ENCODE data around the gene ETNK2.

ETNK2 gene

DNA sequence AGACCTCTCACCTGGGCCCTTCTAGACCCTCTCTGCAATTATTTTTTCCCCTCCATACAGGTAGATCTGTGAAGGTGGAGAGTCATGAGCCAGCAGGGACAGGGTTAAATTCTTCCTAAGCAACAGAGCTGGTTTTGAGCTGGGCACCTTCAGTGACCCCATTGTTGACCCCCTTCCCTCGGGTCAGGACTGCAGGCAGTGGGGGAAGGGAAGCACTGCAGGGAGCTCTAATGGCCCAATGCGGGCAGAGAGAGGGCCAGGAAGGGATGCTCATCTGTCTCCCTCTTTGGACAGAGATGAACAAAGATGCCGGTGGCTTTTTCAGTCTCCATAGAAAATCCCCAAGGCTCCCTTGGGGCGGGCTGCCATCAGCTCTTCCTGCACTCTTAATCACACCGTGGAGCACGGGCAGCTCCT is 57.5 kb downstream of the ETNK2 start:
- Histone ChIP-seq H4K8ac (ENCODE audit: low read length) (no peak overlapping the region), H3K36me3 (ENCODE audit: control insufficient read depth in 1 of 2, insufficient read depth in 2 of 2, low read depth in 1 of 2, low read length in 2 of 2) (no peaks in the 10 kb centered on the region), H3K9me3 (ENCODE audit: control insufficient read depth, low read length) (no peaks in the 10 kb centered on the region), H2BK12ac (ENCODE audit: low read length in 2 of 2) (no peak overlapping the region), H2BK5ac (ENCODE audit: low read depth, low read length, poor library complexity, severe bottlenecking) (no peak overlapping the region), H4K91ac (ENCODE audit: low read length) (no peak overlapping the region), H3K4me2 (ENCODE audit: low read length, poor library complexity, severe bottlenecking) (no peak overlapping the region), H3K9ac (ENCODE audit: low read length) (no peak overlapping the region), H3K18ac (ENCODE audit: low read depth in 1 of 2, low read length in 2 of 2) (no peak overlapping the region), H2AFZ (ENCODE audit: low read depth, low read length) (no peak overlapping the region), H3K4me3 (ENCODE audit: insufficient read depth in 1 of 2, low read depth in 1 of 2, low read length in 2 of 2) (no peak overlapping the region), H3K27me3 (ENCODE audit: control insufficient read depth in 1 of 2, insufficient read depth in 1 of 2, low read length in 2 of 2) (peaks cover 0 to 12% of the 10 kb centered on the region in 2 experiments), H3K4me1 (ENCODE audit: control insufficient read depth, insufficient read depth, low read depth, low read length) (peaks cover 5% of the 10 kb centered on the region), H3K79me1 (replicated peaks; ENCODE audit: low read length, poor library complexity, severe bottlenecking) (peaks cover 8% of the 10 kb centered on the region), H3K14ac (ENCODE audit: low read length in 2 of 2) (no peak overlapping the region), H2BK120ac (ENCODE audit: low read depth, low read length) (no peak overlapping the region), H2BK15ac (ENCODE audit: low read depth, poor library complexity, severe bottlenecking) (no peak overlapping the region), H3K23ac (ENCODE audit: low read length in 2 of 2) (no peak overlapping the region), H3K4ac (ENCODE audit: low read depth in 1 of 2, low read length in 2 of 2) (no peak overlapping the region), H3K27ac (ENCODE audit: low read length, poor library complexity, severe bottlenecking) (no peak overlapping the region), H2AK5ac (ENCODE audit: low read length, severe bottlenecking) (no peak overlapping the region)
- no peak for DNase-seq
- WGBS = 35% methylated on average over 6 of the region's 6 CpGs

GRCh38 chr1:204093781-204094180 is 58.1 kb downstream of the ETNK2 start:
- WGBS = 41% methylated on average over 2 of the region's 2 CpGs
- Histone ChIP-seq H2BK15ac (ENCODE audit: low read depth, poor library complexity, severe bottlenecking) (no peak overlapping the region), H3K4me3 (ENCODE audit: insufficient read depth in 1 of 2, low read depth in 1 of 2, low read length in 2 of 2) (no peak overlapping the region), H2AFZ (ENCODE audit: low read depth, low read length) (no peak overlapping the region), H3K9ac (ENCODE audit: low read length) (no peak overlapping the region), H2AK5ac (ENCODE audit: low read length, severe bottlenecking) (no peak overlapping the region), H2BK12ac (ENCODE audit: low read length in 2 of 2) (peak overlapping the region in 1 of 2 experiments; percentile 78), H3K36me3 (ENCODE audit: control insufficient read depth in 1 of 2, insufficient read depth in 2 of 2, low read depth in 1 of 2, low read length in 2 of 2) (no peaks in the 10 kb centered on the region), H3K27ac (ENCODE audit: low read length, poor library complexity, severe bottlenecking) (no peak overlapping the region), H2BK5ac (ENCODE audit: low read depth, low read length, poor library complexity, severe bottlenecking) (no peak overlapping the region), H3K23ac (ENCODE audit: low read length in 2 of 2) (no peak overlapping the region), H4K8ac (ENCODE audit: low read length) (no peak overlapping the region), H4K91ac (ENCODE audit: low read length) (no peak overlapping the region), H3K9me3 (ENCODE audit: control insufficient read depth, low read length) (no peaks in the 10 kb centered on the region), H3K14ac (ENCODE audit: low read length in 2 of 2) (no peak overlapping the region), H3K4me2 (ENCODE audit: low read length, poor library complexity, severe bottlenecking) (no peak overlapping the region), H3K4ac (ENCODE audit: low read depth in 1 of 2, low read length in 2 of 2) (no peak overlapping the region), H3K79me1 (replicated peaks; ENCODE audit: low read length, poor library complexity, severe bottlenecking) (peaks cover 8% of the 10 kb centered on the region), H2BK120ac (ENCODE audit: low read depth, low read length) (no peak overlapping the region), H3K18ac (ENCODE audit: low read depth in 1 of 2, low read length in 2 of 2) (no peak overlapping the region), H3K27me3 (ENCODE audit: control insufficient read depth in 1 of 2, insufficient read depth in 1 of 2, low read length in 2 of 2) (peaks cover 0 to 12% of the 10 kb centered on the region in 2 experiments), H3K4me1 (ENCODE audit: control insufficient read depth, insufficient read depth, low read depth, low read length) (peaks cover 5% of the 10 kb centered on the region)
- DNase-seq = no peak

DNA sequence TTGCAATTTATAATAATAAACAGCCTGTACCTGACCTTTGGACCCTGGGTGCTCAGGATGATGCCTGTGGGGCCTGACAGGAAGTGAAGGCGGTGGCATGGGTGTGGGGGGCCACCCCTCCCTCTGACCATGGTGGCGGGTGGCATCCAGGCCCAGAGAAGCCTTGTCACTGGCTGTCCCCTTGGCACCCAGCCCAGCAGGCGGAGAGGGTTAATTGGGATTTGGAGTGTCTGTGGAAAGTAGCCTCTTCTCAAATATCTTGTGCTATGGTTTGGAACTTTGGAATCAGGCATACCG is 58.5 kb downstream of the ETNK2 start:
- no peak for DNase-seq
- 65% methylated on average over 4 of the region's 4 CpGs for WGBS
- no peaks in the 10 kb centered on the region for H3K9me3 ChIP-seq (ENCODE audit: control insufficient read depth, low read length)

GRCh38 chr1:204092632-204093420 is 59.0 kb downstream of the ETNK2 start:
- no peak overlapping the region for H3K9ac ChIP-seq (ENCODE audit: low read length)
- no peak overlapping the region for H2BK120ac ChIP-seq (ENCODE audit: low read depth, low read length)
- H3K4ac ChIP-seq (ENCODE audit: low read depth in 1 of 2, low read length in 2 of 2) = no peak overlapping the region
- H2BK12ac ChIP-seq (ENCODE audit: low read length in 2 of 2) = peak overlapping the region; percentile 50 to 81
- 75% methylated on average over 10 of the region's 12 CpGs for WGBS
- H3K36me3 ChIP-seq (ENCODE audit: control insufficient read depth in 1 of 2, insufficient read depth in 2 of 2, low read depth in 1 of 2, low read length in 2 of 2) = no peaks in the 10 kb centered on the region
- no peak overlapping the region for H3K27ac ChIP-seq (ENCODE audit: low read length, poor library complexity, severe bottlenecking)
- peaks cover 8% of the 10 kb centered on the region for H3K79me1 ChIP-seq (replicated peaks; ENCODE audit: low read length, poor library complexity, severe bottlenecking)
- H3K9me3 ChIP-seq (ENCODE audit: control insufficient read depth, low read length) = no peaks in the 10 kb centered on the region
- H3K14ac ChIP-seq (ENCODE audit: low read length in 2 of 2) = no peak overlapping the region
- H3K23ac ChIP-seq (ENCODE audit: low read length in 2 of 2) = no peak overlapping the region
- H3K4me2 ChIP-seq (ENCODE audit: low read length, poor library complexity, severe bottlenecking) = no peak overlapping the region
- H3K4me1 ChIP-seq (ENCODE audit: control insufficient read depth, insufficient read depth, low read depth, low read length) = peaks cover 5% of the 10 kb centered on the region
- DNase-seq = no peak
- no peak overlapping the region for H2AK5ac ChIP-seq (ENCODE audit: low read length, severe bottlenecking)
- H3K4me3 ChIP-seq (ENCODE audit: insufficient read depth in 1 of 2, low read depth in 1 of 2, low read length in 2 of 2) = no peak overlapping the region
- H4K91ac ChIP-seq (ENCODE audit: low read length) = peak overlapping the region; percentile 36
- H3K18ac ChIP-seq (ENCODE audit: low read depth in 1 of 2, low read length in 2 of 2) = peak overlapping the region; percentile 39 to 54
- H2BK5ac ChIP-seq (ENCODE audit: low read depth, low read length, poor library complexity, severe bottlenecking) = no peak overlapping the region
- H2BK15ac ChIP-seq (ENCODE audit: low read depth, poor library complexity, severe bottlenecking) = peak overlapping the region; percentile 56
- peaks cover 0 to 12% of the 10 kb centered on the region in 2 experiments for H3K27me3 ChIP-seq (ENCODE audit: control insufficient read depth in 1 of 2, insufficient read depth in 1 of 2, low read length in 2 of 2)
- H2AFZ ChIP-seq (ENCODE audit: low read depth, low read length) = no peak overlapping the region
- H4K8ac ChIP-seq (ENCODE audit: low read length) = peak overlapping the region; percentile 28

More for the DNA sequence above, 58.5 kb downstream of the ETNK2 start:
- Histone ChIP-seq H2BK5ac (ENCODE audit: low read depth, low read length, poor library complexity, severe bottlenecking) (no peak overlapping the region), H3K79me1 (replicated peaks; ENCODE audit: low read length, poor library complexity, severe bottlenecking) (peaks cover 8% of the 10 kb centered on the region), H2AFZ (ENCODE audit: low read depth, low read length) (no peak overlapping the region), H4K8ac (ENCODE audit: low read length) (peak overlapping the region; percentile 56), H2AK5ac (ENCODE audit: low read length, severe bottlenecking) (no peak overlapping the region), H3K4me3 (ENCODE audit: insufficient read depth in 1 of 2, low read depth in 1 of 2, low read length in 2 of 2) (no peak overlapping the region), H3K4ac (ENCODE audit: low read depth in 1 of 2, low read length in 2 of 2) (no peak overlapping the region), H3K9ac (ENCODE audit: low read length) (no peak overlapping the region), H4K91ac (ENCODE audit: low read length) (peak overlapping the region; percentile 79), H3K18ac (ENCODE audit: low read depth in 1 of 2, low read length in 2 of 2) (no peak overlapping the region), H2BK120ac (ENCODE audit: low read depth, low read length) (no peak overlapping the region), H3K27ac (ENCODE audit: low read length, poor library complexity, severe bottlenecking) (no peak overlapping the region), H2BK12ac (ENCODE audit: low read length in 2 of 2) (peak overlapping the region in 1 of 2 experiments; percentile 78), H2BK15ac (ENCODE audit: low read depth, poor library complexity, severe bottlenecking) (no peak overlapping the region), H3K27me3 (ENCODE audit: control insufficient read depth in 1 of 2, insufficient read depth in 1 of 2, low read length in 2 of 2) (peaks cover 0 to 12% of the 10 kb centered on the region in 2 experiments), H3K4me2 (ENCODE audit: low read length, poor library complexity, severe bottlenecking) (no peak overlapping the region), H3K4me1 (ENCODE audit: control insufficient read depth, insufficient read depth, low read depth, low read length) (peaks cover 5% of the 10 kb centered on the region), H3K36me3 (ENCODE audit: control insufficient read depth in 1 of 2, insufficient read depth in 2 of 2, low read depth in 1 of 2, low read length in 2 of 2) (no peaks in the 10 kb centered on the region), H3K23ac (ENCODE audit: low read length in 2 of 2) (no peak overlapping the region), H3K14ac (ENCODE audit: low read length in 2 of 2) (no peak overlapping the region)
